ENCODE results near the gene DDX51.

Gene DDX51

DNA sequence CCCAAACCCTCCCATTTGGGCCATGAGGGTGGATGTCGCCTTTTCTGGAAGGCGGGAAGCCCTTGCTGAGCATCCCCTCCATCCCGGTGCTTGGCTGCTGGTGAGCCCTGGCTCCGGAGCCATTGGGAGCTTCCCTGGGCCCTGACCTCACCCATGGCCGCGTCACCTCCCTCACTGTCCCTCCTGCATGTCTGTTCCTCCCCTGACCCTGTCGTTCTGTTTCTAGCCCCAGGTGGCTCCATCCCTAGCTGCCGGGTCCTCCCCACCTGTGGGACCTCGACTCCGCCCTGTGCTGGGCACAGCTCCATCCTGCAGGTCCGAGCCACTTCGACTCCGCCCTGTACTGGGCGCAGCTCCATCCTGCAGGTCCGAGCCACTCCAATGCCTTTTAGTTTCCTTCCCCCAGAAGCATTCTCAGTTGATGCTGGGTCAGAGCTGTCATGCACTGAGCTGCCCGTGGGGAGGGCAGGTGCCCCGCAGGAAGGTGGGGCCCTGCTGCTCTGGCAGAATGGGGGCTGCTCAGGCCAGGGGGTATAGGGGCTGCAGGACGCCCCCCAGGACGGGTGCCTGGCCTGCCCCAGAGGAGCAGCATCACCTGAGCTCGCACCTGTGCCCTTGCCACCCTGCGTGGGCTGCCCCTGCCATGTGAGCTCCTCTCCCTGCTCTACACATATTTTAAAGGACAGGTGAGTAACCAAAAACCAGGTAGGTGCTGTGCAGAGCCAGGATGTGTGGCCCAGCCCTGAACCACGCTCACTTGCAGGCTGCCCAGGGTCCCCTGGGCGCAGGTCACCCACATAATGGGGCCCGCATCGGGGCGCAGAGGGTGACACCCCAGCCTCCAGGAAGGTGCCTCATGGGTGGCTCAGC, 19.2 kb upstream of the DDX51 start:
- Mint-ChIP-seq H3K4me1 (no peaks in the 10 kb centered on the region), H3K27ac (no peak overlapping the region), H3K4me3 (no peak overlapping the region), H3K9me3 (peaks cover 19% of the 10 kb centered on the region), H3K27me3 (peaks cover 19% of the 10 kb centered on the region), H3K36me3 (peaks cover 6% of the 10 kb centered on the region)
- peak; percentile 25 for ATAC-seq

DNA sequence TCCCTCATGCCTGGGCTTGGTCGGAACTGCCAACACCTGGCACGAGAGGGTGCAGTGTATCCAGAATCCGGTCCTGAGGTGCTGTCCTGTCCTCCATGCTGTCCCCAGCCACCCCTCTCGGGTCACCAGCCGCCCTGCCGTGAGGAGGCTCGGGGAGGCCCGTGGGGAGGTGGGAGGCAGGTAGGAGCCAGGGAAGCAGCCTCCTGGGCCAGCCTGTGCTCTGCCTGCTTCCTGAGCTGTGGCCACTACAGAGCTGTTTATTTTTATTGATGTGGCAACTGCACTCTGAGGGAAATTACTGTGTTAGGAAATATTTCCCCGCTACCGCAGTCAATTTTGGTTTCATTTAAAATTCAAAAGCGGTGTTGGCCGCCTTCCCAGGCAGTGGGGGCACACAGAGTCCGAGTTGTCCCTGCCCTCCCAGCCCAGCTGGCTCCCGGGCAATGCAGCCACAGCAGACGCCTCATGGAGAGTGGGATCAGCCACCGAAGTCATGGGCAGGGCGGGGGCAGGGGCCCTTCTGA, 18.5 kb upstream of the DDX51 start:
- H3K36me3 Mint-ChIP-seq, result peaks cover 6% of the 10 kb centered on the region
- no peaks in the 10 kb centered on the region for H3K4me1 Mint-ChIP-seq
- ATAC-seq, result no peak
- H3K9me3 Mint-ChIP-seq, result peaks cover 19% of the 10 kb centered on the region
- H3K4me3 Mint-ChIP-seq, result no peak overlapping the region
- H3K27ac Mint-ChIP-seq, result no peak overlapping the region
- peaks cover 19% of the 10 kb centered on the region for H3K27me3 Mint-ChIP-seq

DNA sequence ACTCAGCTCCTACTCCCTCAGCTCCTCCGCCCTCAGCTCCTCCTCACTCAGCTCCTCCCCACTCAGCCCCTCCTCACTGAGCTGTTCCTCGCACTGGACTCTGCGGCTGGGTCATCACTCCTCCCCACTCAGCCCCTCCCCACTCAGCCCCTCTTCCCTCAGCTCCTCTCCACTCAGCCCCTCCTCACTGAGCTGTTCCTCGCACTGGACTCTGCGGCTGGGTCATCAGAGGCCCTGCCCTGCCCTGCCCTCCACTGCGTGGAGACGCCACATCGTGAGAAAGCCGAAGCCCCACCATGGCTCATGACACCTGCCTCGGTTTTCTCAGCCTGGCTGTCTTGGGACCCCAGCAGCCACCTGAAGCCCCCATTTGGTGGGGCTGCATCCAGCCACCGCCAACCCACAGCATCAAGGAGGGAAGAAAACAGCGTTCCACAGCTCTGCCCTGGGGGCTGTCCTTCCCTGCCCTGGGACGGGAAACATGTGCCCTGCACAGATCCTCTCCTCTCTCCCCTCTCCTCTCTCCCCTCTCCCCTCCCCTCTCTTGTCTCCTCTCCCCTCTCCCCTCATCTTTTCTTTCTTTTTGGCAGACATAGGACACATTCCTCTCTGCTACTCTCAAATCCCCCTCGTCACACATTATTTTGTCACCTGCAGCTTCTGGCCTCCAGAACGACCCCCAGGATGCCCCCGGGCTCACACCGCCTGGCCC, 17.8 kb upstream of the DDX51 start:
- ATAC-seq, result no peak
- Mint-ChIP-seq H3K27me3 (peaks cover 13% of the 10 kb centered on the region), H3K4me1 (no peaks in the 10 kb centered on the region), H3K9me3 (peaks cover 17% of the 10 kb centered on the region), H3K27ac (no peak overlapping the region), H3K36me3 (peaks cover 6% of the 10 kb centered on the region), H3K4me3 (no peak overlapping the region)

DNA sequence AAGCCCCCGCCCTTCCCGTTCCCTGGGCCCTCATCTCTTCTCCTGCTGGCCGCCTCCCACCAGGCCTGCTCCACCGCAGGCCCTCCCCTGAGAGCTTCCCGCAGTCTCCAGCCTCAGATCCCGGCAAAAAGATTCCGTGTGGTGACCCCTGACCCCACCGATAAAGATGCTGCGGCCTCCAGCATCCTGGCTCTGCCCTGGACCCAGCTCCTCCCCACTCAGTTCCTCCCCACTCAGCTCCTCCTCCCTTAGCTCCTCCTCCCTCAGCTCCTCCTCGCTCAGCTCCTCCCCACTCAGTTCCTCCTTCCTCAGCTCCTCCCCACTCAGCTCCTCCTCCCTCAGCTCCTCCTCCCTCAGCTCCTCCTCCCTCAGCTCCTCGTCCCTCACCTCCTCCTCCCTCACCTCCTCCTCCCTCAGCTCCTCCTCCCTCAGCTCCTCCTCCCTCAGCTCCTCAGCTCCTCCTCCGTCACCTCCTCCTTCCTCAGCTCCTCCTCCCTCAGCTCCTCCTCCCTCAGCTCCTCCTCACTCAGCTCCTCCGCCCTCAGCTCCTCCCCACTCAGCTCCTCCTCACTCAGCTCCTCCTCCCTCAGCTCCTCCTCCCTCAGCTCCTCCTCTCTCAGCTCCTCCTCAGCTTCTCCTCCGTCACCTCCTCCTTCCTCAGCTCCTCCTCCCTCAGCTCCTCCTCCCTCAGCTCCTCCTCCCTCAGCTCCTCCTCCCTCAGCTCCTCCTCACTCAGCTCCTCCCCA, 17.1 kb upstream of the DDX51 start:
- Mint-ChIP-seq H3K27ac (no peak overlapping the region), H3K9me3 (peaks cover 9% of the 10 kb centered on the region)
- ATAC-seq, result no peak

DNA sequence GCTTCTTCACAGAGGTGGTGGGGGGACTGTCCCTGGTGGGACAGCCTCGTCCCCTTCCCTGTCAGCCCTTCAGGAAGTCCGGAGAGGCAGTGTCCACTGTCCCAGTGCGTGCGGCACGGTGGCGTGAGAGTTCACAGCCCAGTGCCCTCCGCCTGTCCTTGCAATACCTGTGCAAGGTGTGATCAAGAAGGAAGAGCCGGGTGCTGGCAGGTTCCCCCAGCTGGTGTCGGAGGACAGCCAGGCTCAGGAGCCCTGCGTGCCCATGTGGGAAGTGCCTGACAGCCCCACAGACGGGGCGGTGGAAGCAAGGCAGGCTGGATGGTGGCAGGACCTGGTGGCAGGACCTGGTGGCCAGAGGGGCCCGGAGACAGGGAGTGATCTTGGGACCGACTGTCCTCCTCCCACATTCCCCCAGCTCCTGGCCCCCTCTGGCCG, 16.5 kb upstream of the DDX51 start:
- H3K27me3 Mint-ChIP-seq, result no peaks in the 10 kb centered on the region
- H3K4me1 Mint-ChIP-seq, result no peaks in the 10 kb centered on the region
- peaks cover 6% of the 10 kb centered on the region for H3K36me3 Mint-ChIP-seq
- no peak overlapping the region for H3K27ac Mint-ChIP-seq
- H3K4me3 Mint-ChIP-seq, result no peak overlapping the region
- H3K9me3 Mint-ChIP-seq, result peaks cover 7% of the 10 kb centered on the region
- ATAC-seq, result no peak

More for the DNA sequence above, 17.1 kb upstream of the DDX51 start:
- peaks cover 5% of the 10 kb centered on the region for H3K27me3 Mint-ChIP-seq
- H3K36me3 Mint-ChIP-seq, result peaks cover 6% of the 10 kb centered on the region
- no peak overlapping the region for H3K4me3 Mint-ChIP-seq
- H3K4me1 Mint-ChIP-seq, result no peaks in the 10 kb centered on the region

DNA sequence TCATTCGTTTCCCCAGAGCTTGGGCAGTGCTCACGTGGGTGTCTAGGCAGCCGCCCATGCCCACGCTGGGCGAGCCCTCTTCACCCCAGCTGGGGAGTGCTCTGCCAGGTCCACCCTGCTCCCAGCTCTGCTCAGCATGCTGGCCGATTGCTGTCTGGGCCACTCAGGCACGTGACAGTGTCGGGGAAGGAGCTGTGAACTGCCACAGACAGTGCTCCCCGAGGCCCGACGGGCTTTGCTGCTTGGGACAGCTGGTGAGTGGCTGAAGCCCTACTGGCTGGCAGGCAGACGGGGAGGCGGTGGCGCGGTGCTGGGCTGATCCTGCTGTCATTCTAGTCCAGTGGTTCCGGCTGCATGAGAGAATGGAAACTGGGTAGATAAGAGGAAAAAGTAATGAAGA, 15.9 kb upstream of the DDX51 start:
- H3K4me3 Mint-ChIP-seq, result no peak overlapping the region
- peaks cover 7% of the 10 kb centered on the region for H3K9me3 Mint-ChIP-seq
- H3K36me3 Mint-ChIP-seq, result peaks cover 6% of the 10 kb centered on the region
- no peak for ATAC-seq
- H3K4me1 Mint-ChIP-seq, result no peaks in the 10 kb centered on the region
- H3K27ac Mint-ChIP-seq, result no peak overlapping the region
- no peaks in the 10 kb centered on the region for H3K27me3 Mint-ChIP-seq

DNA sequence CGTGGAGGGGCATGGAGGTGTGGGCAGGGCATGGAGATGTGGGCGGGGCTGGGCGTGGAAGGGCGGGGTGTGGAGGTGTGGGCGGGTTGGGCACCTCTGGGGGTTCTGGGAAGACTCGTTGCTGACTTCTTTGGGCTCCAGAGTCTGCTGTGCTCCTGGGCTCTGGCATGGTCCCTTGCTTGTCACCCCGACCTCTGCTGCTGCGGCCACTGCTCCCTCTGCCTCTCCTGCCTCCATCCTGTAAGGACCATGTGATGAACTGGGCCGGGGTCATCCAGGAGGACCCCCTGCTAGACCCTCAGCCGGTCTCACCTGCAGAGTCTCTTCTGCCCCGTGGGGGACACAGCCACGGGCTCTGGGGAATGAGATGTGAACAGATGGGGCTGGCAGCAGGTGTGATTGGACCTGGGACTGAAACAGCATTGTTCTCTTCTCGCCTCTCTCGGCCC, 15.5 kb upstream of the DDX51 start:
- H3K27ac Mint-ChIP-seq, result no peak overlapping the region
- H3K36me3 Mint-ChIP-seq, result peaks cover 6% of the 10 kb centered on the region
- H3K4me3 Mint-ChIP-seq, result no peak overlapping the region
- no peak for ATAC-seq
- H3K4me1 Mint-ChIP-seq, result no peaks in the 10 kb centered on the region
- H3K27me3 Mint-ChIP-seq, result no peaks in the 10 kb centered on the region
- peaks cover 7% of the 10 kb centered on the region for H3K9me3 Mint-ChIP-seq

DNA sequence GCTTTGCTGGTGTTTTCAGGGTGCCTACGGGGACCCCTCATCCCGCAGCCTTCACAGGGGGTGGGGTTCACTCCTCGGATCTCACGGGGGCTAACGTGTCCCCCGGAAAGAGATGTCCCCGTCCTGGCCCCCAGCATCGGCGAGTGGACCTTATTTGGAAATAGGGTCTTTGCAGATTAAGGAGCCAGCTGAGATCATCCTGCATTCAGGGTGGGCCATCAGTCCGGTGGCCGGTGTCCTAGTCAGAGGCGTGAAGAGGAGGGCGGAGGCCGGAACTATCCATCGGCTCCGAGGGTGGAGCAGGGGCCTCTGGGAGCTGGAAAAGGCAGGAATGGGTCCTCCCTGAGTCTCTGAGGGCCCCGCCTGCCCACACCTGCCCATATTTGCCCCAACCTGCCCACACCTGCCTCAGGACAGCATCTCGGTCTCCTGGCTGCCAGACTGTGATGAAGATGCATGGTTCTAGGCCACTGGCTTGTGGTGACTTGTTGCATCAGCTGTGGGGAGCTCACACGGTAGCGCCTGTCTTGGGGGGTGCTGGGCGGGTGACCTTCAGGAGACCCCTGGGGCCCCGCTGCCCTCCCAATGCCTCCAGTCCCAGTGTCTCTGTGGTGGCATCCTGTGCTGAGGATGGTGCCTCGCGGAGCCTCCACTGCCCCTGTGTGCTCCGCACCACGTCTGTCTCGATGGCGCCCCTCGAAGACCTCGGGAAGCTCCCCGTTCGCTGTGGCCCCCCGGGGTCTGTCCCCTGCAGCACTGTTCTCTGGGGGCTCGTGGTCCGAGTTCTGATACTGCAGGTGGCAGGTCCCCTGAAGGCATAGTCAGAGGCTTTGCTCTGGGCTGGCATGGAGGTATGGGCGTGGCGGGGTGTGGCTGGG, 14.8 kb upstream of the DDX51 start:
- H3K27ac Mint-ChIP-seq, result no peak overlapping the region
- peaks cover 7% of the 10 kb centered on the region for H3K9me3 Mint-ChIP-seq
- H3K27me3 Mint-ChIP-seq, result no peaks in the 10 kb centered on the region
- H3K4me3 Mint-ChIP-seq, result no peak overlapping the region
- no peak for ATAC-seq
- no peaks in the 10 kb centered on the region for H3K4me1 Mint-ChIP-seq
- peaks cover 6% of the 10 kb centered on the region for H3K36me3 Mint-ChIP-seq

DNA sequence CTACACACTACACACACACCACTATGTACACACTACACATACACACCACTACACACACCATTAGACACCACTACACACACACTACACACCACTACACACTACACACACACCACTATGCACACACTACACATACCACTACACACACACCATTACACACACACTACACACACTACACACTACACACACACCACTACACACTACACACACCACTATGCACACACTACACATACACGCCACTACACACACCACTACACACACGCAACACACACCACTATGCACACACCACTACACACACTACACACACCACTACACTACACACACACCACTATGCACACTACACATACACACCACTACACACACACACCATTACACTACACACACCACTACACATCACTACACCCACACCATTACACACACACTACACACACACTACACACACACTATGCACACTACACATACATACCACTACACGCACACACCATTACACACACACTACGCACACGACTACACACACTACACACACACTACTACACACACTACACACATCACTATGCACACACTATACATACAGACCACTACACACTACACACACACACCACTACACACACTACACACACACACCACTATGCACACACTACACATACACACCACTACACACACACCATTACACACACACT, 13.8 kb upstream of the DDX51 start:
- H3K9me3 Mint-ChIP-seq, result peaks cover 7% of the 10 kb centered on the region
- peaks cover 6% of the 10 kb centered on the region for H3K36me3 Mint-ChIP-seq
- H3K27me3 Mint-ChIP-seq, result no peaks in the 10 kb centered on the region
- no peak overlapping the region for H3K27ac Mint-ChIP-seq
- no peaks in the 10 kb centered on the region for H3K4me1 Mint-ChIP-seq
- ATAC-seq, result no peak
- no peak overlapping the region for H3K4me3 Mint-ChIP-seq

DNA sequence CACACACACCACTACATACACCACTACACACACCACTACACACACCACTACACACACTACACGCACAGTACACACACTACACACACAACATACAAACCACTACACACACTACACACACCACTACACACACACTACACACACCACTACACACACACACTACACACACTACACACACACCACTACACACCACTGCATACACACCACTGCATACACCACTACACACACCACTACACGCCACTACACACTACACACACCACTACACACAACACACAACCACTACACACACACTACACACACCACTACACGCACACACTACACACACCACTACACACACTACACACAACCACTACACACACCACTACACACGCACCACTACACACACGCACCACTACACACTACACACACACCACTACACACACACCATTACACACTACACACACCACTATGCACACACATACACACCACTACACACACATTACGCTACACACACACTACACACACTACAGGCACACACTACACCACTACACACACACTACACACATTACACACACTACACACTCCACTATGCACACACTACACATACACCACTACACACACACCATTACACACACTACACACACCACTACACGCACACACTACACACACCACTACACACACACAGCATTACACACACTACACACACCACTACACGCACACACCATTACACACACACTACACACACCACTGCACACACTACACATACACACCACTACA, 12.6 kb upstream of the DDX51 start:
- Mint-ChIP-seq H3K27me3 (no peaks in the 10 kb centered on the region), H3K4me1 (no peaks in the 10 kb centered on the region), H3K27ac (no peak overlapping the region), H3K36me3 (no peaks in the 10 kb centered on the region), H3K9me3 (peaks cover 2% of the 10 kb centered on the region), H3K4me3 (no peak overlapping the region)
- no peak for ATAC-seq

DNA sequence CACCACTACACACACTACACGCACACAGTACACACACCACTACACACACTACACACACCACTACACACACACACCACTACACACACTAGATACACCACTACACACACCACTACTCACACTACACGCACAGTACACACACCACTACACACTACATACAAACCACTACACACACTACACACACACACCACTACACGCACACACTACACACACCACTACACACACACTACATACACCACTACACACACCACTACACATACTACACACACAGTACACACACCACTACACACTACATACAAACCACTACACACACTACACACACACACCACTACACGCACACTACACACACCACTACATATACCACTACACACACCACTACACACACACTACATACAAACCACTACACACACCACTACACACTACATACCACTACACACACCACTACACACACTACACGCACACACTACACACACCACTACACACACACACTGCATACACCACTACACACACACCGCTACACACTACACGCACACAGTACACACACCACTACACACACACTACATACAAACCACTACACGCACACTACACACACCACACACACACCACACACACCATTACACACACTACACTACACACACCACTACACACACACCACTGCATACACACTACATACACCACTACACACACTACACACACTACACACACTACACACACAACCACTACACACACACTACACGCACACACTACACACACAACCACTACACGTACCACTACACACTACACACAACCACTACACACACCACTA, 11.9 kb upstream of the DDX51 start:
- peaks cover 4% of the 10 kb centered on the region for H3K36me3 Mint-ChIP-seq
- no peak overlapping the region for H3K4me3 Mint-ChIP-seq
- no peak for ATAC-seq
- no peak overlapping the region for H3K27ac Mint-ChIP-seq
- no peaks in the 10 kb centered on the region for H3K4me1 Mint-ChIP-seq
- no peaks in the 10 kb centered on the region for H3K27me3 Mint-ChIP-seq
- no peaks in the 10 kb centered on the region for H3K9me3 Mint-ChIP-seq

DNA sequence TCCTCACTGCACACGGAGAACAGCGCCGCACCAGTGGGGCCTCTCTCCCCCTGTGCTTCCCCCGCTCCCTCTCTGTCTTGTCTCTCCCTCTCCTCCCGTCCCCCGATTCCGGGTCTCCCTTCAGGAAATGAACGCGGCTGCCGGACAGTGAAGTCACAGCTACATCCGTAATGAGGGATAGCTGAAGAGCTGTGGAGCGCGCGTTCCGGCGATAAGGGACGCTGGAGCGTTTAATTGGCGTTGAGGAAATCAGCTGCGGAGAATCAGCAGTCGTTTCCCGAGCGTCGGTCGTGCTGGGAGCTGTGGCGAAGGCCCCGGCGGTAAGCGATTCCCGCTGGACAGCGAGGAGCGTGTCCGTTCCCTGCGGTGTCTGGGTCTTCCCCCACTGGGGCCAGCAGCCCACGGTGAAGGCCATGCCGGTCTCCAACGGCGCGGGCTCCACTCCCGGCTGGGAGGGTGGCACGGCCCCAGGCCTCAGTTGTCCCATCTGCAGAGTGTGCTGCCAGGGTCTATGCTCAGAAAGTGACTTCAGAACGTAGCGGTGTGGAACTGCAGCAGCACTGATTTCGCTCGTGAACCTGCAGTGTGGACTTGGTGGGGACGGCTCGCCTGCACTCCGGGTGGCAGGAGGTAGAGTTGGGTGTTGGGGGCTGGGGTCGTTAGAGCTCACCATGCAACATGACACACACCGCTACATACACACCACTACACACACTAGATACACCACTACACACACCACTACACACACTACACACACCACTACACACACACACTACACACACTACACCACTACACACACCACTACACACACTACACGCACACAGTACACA, 11.0 kb upstream of the DDX51 start:
- ATAC-seq, result no peak

More for the DNA sequence above, 11.0 kb upstream of the DDX51 start:
- H3K36me3 Mint-ChIP-seq, result peaks cover 9% of the 10 kb centered on the region
- H3K27me3 Mint-ChIP-seq, result no peaks in the 10 kb centered on the region
- no peaks in the 10 kb centered on the region for H3K4me1 Mint-ChIP-seq
- H3K9me3 Mint-ChIP-seq, result no peaks in the 10 kb centered on the region
- H3K27ac Mint-ChIP-seq, result no peak overlapping the region
- H3K4me3 Mint-ChIP-seq, result no peak overlapping the region

Measured in stimulated activated memory B cell treated with anti-CD40 and anti-IgM and Interleukin-4, amounts not matched to agents 10 μg/mL and 1 μg/mL and 100 μg/mL, for 72 hours (primary cell).